Measurements from ENCODE around the gene CNDP2. TPM values are rescaled to one million over a fixed set of nuclear protein-coding genes. Genes with fewer than 3 reads are reported as not detected.

CNDP2 gene
- total and polyA plus RNA-seq, 2 of the 13 experiments (the other 11 are each of a cell fraction or from before 2014, with no cell fraction given), result 64.7 to 80.8 TPM

- TF ChIP-seq ZMYM4 (CRISPR knock-in tag; IDR thresholded peaks at IDR 0.05) (peak; percentile 86), SP1 (IDR thresholded peaks at IDR 0.05) (peak; percentile 83), SP1 (CRISPR knock-in tag; IDR thresholded peaks at IDR 0.05) (peak; percentile 95), ZNF772 (CRISPR knock-in tag; IDR thresholded peaks at IDR 0.05) (peak; percentile 72; the same call in 1 of the 2 replicates), HMG20B (CRISPR knock-in tag; conservative IDR thresholded peaks at IDR 0.05) (no peak), MED1 (CRISPR knock-in tag; IDR thresholded peaks at IDR 0.05) (peak; percentile 73; the same call in 1 of the 2 replicates), RBFOX2 (IDR thresholded peaks at IDR 0.05; ENCODE audit: low read depth, low read length) (peak; percentile 90), LCORL (IDR thresholded peaks at IDR 0.05) (no peak), LCORL (CRISPR knock-in tag; IDR thresholded peaks at IDR 0.05) (0 out of 2 replicates have a peak, but pooled peaks have one; percentile 57), ZNF766 (CRISPR knock-in tag; IDR thresholded peaks at IDR 0.05; ENCODE audit: borderline replicate concordance) (peak; percentile 26; the same call in 1 of the 2 replicates), MXI1 (IDR thresholded peaks at IDR 0.05; ENCODE audit: borderline replicate concordance, low read depth, low read length) (peak; percentile 93; the same call in 2 of the 3 replicates), MAFF (IDR thresholded peaks at IDR 0.05; ENCODE audit: low read depth, low read length) (0 out of 2 replicates have a peak, but pooled peaks have one; percentile 1), BORCS8-MEF2B (CRISPR knock-in tag; IDR thresholded peaks at IDR 0.05) (peak; percentile 43; the same call in 1 of the 2 replicates), ZSCAN20 (CRISPR knock-in tag; IDR thresholded peaks at IDR 0.05; ENCODE audit: borderline replicate concordance) (no peak), ZBTB2 (CRISPR knock-in tag; IDR thresholded peaks at IDR 0.05; ENCODE audit: low read depth) (peak; percentile 10; the same call in 1 of the 2 replicates), ZNF75D (CRISPR knock-in tag; IDR thresholded peaks at IDR 0.05; ENCODE audit: borderline replicate concordance) (no peak), ZNF740 (CRISPR knock-in tag; IDR thresholded peaks at IDR 0.05) (no peak), ESRRA (CRISPR knock-in tag; IDR thresholded peaks at IDR 0.05; ENCODE audit: low read depth) (no peak), NFAT5 (CRISPR knock-in tag; IDR thresholded peaks at IDR 0.05) (0 out of 2 replicates have a peak, but pooled peaks have one; percentile 48)
- TF ChIP-seq, protein P1, sequence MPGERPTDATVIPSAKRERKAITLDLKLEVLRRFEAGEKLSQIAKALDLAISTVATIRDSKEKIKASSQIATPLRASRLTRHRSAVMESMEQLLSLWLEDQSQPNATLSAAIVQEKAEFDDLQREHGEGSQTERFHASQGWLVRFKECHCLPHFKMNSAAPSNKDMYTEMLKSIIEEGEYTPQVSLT (CRISPR knock-in tag; IDR thresholded peaks at IDR 0.05; ENCODE audit: borderline replicate concordance, low read depth), result no peak
Measured at GRCh38 chr18:74495581-74496507, at the start of gene CNDP2 (continued).

All from HepG2 (cell line).